HUES6 (cell line): Measurements from ENCODE around the gene CCIN.

Experiments used
- H3K27ac ChIP-seq: 2 replicates; pipeline ENCODE4 v1.7.0; 2013; ENCODE audit warnings: low read depth, mild to moderate bottlenecking, low read length, inconsistent platforms
- H3K27me3 ChIP-seq: 2 replicates; pipeline ENCODE4 v1.6.1; 2013; ENCODE audit warnings: low read length; ENCODE audit not compliant: control insufficient read depth, insufficient read depth
- H3K36me3 ChIP-seq: 2 replicates; pipeline ENCODE4 v1.6.1; 2013; ENCODE audit warnings: low read length; ENCODE audit not compliant: control insufficient read depth, insufficient read depth
- H3K4me1 ChIP-seq: 2 replicates; pipeline ENCODE4 v1.6.1; 2013; ENCODE audit warnings: low read length; ENCODE audit not compliant: control insufficient read depth, insufficient read depth
- H3K4me3 ChIP-seq: 2 replicates; pipeline ENCODE4 v1.5.1; 2013; ENCODE audit warnings: low read depth, low read length
- H3K9ac ChIP-seq: one replicate; pipeline ENCODE4 v1.6.1; 2013; ENCODE audit warnings: mild to moderate bottlenecking, low read length
- H3K9me3 ChIP-seq: 2 replicates; pipeline ENCODE4 v1.6.1; 2013; ENCODE audit warnings: low read depth, low read length; ENCODE audit not compliant: control insufficient read depth, insufficient read depth

CCIN gene

DNA sequence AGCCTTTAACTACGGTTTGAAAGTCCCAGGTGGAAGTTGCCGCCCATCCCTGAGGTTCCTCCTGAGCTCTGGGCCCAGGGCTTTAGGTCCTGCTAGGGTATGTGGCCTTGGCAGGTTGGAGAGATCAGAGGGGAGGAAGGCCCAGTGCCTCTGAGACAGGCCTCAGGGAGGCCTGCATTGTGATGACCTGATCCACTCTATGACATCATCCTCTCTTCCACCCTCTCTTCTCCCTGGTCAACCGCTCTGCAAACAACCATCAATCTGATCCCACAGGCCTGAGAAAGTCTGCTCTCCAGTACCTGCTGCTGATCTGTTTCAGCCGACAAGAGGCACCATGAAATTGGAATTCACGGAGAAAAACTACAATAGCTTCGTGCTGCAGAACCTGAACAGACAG lies at the start of gene CCIN:
TSS of gene CCIN (plus strand) at position 223 of the 400 bp plus-strand sequence. CDS start at position 338, 115 bp downstream.
- Histone ChIP-seq H3K9ac (no peak within 1 kb of the TSS), H3K36me3 (no peaks in the 10 kb centered on the region), H3K27me3 (no peaks in the 10 kb centered on the region), H3K4me1 (peaks cover 11% of the 10 kb centered on the region; the same call in 1 of the 2 replicates), H3K4me3 (no peak within 1 kb of the TSS), H3K9me3 (no peaks in the 10 kb centered on the region), H3K27ac (no peak within 1 kb of the TSS)

DNA sequence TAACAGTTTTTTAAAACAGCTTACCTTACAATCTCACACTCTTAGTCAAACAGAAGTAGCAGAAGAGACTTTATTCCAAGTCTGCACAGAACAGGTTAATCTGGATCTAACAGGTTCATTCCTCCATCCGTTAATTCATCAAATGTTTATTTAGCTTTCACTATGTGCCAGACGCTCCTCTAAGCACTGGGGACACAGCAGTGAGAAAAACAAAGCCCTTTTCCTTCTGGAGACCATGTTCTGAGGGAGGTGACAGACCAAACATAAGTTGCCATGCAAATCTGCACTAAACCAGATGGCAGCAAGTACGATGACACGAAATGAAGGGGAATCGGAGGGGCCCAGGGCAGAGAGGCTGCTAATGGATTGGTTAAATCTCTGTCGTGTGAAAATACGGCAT lies 49.7 kb upstream of the CCIN start:
- H3K36me3 ChIP-seq: peaks cover 6% of the 10 kb centered on the region; the same call in 1 of the 2 replicates
- peaks cover 4% of the 10 kb centered on the region; the same call in 1 of the 2 replicates for H3K4me1 ChIP-seq
- H3K9ac ChIP-seq: no peak overlapping the region
- no peaks in the 10 kb centered on the region for H3K9me3 ChIP-seq
- H3K27me3 ChIP-seq: no peaks in the 10 kb centered on the region
- no peak overlapping the region for H3K4me3 ChIP-seq
- no peak overlapping the region for H3K27ac ChIP-seq

DNA sequence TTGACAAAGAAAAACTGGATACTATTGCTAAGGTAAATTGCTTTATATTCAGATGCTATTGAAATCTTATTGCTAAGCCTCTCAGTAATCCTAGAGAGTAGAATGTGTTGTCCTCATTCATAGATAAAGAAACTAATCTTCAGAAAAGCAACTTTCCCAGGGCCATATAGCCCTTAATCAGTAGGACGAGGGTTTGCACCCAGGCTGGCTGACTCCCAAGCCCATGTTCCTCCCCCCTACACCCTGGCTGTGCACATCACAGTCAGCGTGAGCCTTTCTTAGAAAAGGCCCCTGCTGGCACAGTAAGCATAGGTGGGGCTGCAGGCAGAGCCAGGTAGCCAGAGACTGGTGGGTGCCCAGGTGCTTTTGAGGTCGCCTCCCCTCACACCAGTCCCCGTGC lies 48.5 kb upstream of the CCIN start:
- Histone ChIP-seq H3K27me3 (peaks cover 3% of the 10 kb centered on the region; the same call in 1 of the 2 replicates), H3K9ac (no peak overlapping the region), H3K9me3 (no peaks in the 10 kb centered on the region), H3K27ac (no peak overlapping the region), H3K4me1 (peaks cover 4% of the 10 kb centered on the region; the same call in 1 of the 2 replicates), H3K4me3 (no peak overlapping the region), H3K36me3 (peaks cover 6% of the 10 kb centered on the region; the same call in 1 of the 2 replicates)

DNA sequence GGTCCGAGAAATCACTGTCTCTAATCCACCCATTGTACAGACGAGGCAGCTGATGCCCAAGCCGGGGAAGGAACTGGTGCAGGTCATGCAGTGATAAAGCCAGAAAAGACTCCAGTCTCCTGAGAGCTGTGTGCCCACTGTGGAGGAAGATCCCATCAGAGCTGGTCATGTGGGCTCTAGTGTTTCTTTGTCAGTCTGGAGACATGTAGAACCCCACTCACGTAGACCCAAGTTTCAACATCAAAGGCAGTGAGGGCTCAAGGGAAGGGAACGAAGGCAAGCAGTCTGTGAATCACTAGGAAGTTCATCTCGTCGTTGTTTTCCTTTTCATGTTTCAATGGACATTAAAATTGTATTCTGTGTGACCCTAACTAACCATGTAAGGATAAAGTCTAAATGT lies 47.2 kb upstream of the CCIN start:
- H3K36me3 ChIP-seq: peaks cover 6% of the 10 kb centered on the region; the same call in 1 of the 2 replicates
- no peak overlapping the region for H3K9ac ChIP-seq
- no peaks in the 10 kb centered on the region for H3K9me3 ChIP-seq
- no peak overlapping the region for H3K4me3 ChIP-seq
- peaks cover 4% of the 10 kb centered on the region; the same call in 1 of the 2 replicates for H3K4me1 ChIP-seq
- H3K27me3 ChIP-seq: peaks cover 3% of the 10 kb centered on the region; the same call in 1 of the 2 replicates
- no peak overlapping the region for H3K27ac ChIP-seq

DNA sequence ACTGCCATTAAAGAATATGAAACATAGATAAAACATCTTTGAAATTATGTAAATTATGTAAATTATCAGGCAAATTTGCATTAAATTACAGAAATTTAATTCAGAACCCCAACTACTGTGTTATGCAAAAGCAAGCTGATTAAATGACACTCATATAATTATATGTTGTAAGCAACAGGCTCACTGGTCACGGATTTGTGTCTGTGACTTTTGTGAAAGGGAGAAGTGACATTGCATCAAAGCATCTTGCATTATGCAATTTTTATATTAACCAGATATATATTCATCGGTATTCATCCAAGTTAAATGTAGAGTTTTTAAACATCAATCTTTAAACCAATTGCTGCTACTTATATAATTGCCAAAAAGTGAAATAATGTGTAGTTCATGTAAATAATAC lies 45.7 kb upstream of the CCIN start:
- H3K36me3 ChIP-seq: peaks cover 6% of the 10 kb centered on the region; the same call in 1 of the 2 replicates
- H3K4me1 ChIP-seq: peaks cover 4% of the 10 kb centered on the region; the same call in 1 of the 2 replicates
- H3K9me3 ChIP-seq: no peaks in the 10 kb centered on the region
- H3K27ac ChIP-seq: no peak overlapping the region
- H3K27me3 ChIP-seq: peaks cover 12% of the 10 kb centered on the region; the same call in 1 of the 2 replicates
- no peak overlapping the region for H3K9ac ChIP-seq
- no peak overlapping the region for H3K4me3 ChIP-seq

DNA sequence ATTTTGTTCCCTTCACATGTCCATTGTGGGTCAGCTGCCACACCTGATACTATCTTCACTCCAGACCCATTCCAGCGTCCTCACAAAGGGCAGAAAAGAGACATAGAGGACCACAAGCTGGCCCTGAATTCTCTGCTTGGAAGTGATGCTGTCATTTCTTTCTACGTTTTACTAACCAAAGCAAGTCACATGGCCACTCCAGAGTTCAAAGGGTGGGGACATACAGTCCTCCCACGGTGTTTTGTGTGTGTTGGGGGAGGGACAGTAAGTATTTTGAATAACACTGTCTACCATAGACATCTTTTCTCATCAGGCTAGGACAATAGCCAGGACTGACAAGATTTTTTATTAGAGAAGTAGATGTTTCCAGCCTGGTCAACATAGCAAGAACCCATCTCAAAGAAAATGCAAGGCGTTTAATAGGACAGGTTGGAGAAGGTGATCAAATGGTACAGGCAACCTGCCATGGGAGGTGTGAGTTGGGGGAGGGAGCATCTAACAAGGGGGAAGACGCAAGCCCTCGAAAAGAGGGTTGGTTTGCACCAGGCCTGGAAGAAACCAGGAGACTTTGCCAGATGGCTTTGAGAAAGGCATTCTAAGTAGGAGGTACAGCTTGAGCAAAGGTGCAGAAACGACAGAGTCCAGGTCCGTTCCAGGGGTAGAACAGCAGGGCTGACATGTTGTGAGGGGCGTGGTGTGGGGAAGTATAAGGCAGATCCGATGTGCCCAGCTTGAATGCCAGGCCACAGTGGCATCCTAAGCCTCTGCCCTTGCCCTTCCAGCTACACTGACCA lies 43.9 kb upstream of the CCIN start:
- Histone ChIP-seq H3K27me3 (peaks cover 12% of the 10 kb centered on the region; the same call in 1 of the 2 replicates), H3K9ac (no peak overlapping the region), H3K27ac (no peak overlapping the region), H3K36me3 (peaks cover 6% of the 10 kb centered on the region; the same call in 1 of the 2 replicates), H3K9me3 (no peaks in the 10 kb centered on the region), H3K4me3 (no peak overlapping the region), H3K4me1 (no peaks in the 10 kb centered on the region)

DNA sequence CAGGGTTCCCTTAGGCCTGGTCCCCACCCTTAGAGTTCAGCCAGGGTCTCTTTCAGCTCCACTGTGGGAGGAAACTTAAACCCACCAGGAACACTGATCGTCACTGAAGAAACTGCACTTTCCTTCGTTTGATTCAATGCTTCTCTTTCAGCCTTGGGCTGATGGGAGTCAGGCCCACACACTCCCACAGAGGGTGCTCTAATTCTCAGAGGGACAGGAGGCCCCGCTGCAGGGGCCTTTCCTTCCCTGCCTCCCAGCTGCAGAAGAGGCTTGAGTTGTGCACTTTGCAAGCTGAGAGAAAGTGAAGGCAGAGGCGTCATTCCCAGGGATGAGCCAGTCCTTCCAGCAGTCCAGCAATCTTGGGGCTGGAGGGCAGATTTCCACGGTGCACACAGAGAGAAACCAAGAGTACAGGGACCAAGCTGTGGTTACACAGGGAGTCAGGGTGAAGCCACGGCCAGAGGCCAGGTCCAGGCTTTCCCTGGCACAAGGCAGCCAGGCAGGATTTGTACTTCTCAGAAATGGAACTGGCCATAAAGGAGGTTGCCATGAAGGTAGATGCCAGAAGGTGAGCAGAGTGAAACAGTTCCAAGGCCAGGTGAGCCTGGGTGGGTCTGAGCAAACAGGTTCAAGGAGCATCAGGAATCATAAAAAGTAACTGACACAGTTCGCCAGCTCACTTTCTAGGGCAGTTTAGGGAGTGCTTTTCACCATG lies 43.0 kb upstream of the CCIN start:
- Histone ChIP-seq H3K9ac (no peak overlapping the region), H3K4me1 (no peaks in the 10 kb centered on the region), H3K36me3 (peaks cover 6% of the 10 kb centered on the region; the same call in 1 of the 2 replicates), H3K4me3 (no peak overlapping the region), H3K27ac (no peak overlapping the region), H3K27me3 (peaks cover 13% of the 10 kb centered on the region; the same call in 1 of the 2 replicates), H3K9me3 (no peaks in the 10 kb centered on the region)

DNA sequence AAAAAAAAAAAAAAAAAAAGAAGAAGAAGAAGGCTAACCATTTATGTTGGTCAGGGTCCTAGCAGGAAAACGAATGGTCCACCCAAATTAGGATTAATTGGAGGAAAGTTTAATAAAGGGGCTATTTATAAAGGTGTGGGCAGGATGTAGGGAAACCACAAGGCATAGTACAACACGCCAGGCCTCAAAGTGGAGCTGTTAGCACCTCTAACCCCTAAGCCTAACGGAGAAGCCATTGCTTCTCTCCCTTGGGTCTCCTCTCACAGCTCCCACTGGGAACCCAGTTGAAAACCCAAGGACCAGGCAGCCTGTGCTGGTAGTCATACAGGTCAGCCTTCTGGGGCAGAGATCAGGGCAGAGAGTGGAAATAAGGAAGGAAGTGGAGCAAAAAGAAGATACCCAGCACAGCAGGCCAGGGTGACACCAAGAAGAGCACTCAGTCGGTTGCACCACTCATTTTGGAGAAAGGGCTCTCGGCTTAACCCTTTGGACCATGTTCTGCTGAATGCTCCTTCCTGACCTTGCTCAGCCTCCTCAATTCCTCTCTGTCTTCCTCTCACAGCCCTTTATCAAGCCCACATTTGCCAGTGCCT lies 41.4 kb upstream of the CCIN start:
- Histone ChIP-seq H3K27me3 (peaks cover 26% of the 10 kb centered on the region), H3K27ac (no peak overlapping the region), H3K36me3 (no peaks in the 10 kb centered on the region), H3K4me1 (peaks cover 5% of the 10 kb centered on the region), H3K9me3 (no peaks in the 10 kb centered on the region), H3K9ac (no peak overlapping the region), H3K4me3 (no peak overlapping the region)

DNA sequence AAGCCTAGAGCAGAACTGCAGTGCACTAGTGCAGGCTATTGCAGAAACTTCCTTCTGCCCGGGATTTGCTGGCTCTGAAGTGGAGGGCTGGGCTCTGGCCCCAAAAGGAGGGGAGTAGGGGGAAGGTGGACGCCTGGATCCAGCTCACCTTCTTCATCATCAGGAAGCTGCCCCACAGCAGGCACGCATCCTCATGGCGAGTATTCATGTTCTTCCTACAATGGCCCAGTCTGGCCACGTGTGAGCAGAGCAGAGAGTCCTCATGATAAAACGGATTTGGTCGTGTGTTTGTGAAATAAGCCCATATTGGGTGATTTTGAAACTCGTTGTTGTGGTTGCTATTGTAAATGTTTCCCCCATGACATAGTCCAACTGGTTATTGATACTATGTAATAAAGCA lies 40.8 kb upstream of the CCIN start:
- H3K9ac ChIP-seq: no peak overlapping the region
- H3K36me3 ChIP-seq: no peaks in the 10 kb centered on the region
- no peaks in the 10 kb centered on the region for H3K9me3 ChIP-seq
- H3K27me3 ChIP-seq: peaks cover 32% of the 10 kb centered on the region
- H3K4me3 ChIP-seq: no peak overlapping the region
- peaks cover 5% of the 10 kb centered on the region for H3K4me1 ChIP-seq
- H3K27ac ChIP-seq: no peak overlapping the region

DNA sequence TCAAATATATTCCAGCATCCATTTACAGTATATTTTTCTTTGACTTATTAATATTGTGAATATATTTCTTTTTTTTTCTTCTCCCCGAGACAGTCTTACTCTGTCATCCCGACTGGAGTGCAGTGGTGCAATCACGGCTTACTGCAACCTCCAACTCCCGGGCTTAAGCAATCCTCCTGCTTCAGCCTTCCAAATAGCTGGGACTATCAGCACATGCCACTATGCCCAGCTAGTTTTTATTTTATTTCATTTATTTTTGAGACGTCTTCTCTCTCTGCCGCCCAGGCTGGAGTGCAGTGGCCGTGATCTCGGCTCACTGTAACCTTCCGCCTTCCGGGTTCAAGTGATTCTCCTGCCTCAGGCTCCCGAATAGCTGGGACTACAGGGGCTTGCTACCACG lies 40.0 kb upstream of the CCIN start:
- no peak overlapping the region for H3K9ac ChIP-seq
- no peak overlapping the region for H3K4me3 ChIP-seq
- no peak overlapping the region for H3K27ac ChIP-seq
- peaks cover 5% of the 10 kb centered on the region for H3K4me1 ChIP-seq
- no peaks in the 10 kb centered on the region for H3K9me3 ChIP-seq
- H3K27me3 ChIP-seq: peaks cover 40% of the 10 kb centered on the region
- no peaks in the 10 kb centered on the region for H3K36me3 ChIP-seq
